Fibroblast of upper back skin (primary cell): Measurements from ENCODE around the gene ATAT1.

Experiments
- DNase-seq: peaks from one replicate; pipeline ENCODE4 v3.0.0-alpha.2; 2013

The ATAT1 gene

DNA sequence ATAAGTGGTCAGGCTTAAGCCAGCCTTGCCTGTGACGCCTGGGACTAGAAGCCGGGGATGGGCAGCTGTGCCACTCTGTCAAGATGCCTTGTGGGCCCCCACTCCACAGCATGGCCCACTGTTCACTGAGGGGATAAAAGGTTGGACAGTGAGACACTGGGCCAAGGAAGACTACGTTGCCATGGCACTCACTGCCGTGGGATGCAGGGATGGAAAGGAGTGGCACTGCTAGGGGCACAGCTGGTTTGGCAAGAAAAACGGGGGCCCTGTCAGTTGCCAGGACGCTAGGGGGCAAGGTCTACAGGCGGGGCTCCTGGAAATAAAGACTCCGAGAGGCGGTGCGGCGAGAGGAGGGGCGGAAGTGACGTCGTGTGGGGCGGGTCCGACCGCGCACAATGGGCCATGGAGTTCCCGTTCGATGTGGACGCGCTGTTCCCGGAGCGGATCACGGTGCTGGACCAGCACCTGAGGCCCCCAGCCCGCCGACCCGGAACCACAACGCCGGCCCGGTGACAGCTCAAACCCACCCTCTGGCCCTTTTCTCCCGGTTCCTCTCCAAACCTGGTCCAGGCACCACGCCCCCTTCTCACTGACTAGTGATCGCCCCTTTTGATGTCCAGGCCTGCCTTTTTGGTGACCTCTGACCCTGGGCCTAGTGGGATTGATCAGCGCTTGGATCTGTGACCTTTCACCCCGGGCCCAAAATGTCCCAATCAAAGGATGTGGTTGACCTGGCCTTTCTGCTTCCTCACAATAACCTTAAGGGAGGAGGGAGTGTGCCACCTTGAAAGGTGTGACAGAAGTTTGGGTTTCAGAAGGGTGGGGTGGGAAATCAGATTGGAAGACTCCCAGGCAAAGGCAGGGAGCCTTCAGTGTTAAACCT lies at the start of gene ATAT1:
Gene ATAT1 (plus strand): TSS at position 391 of the 883 bp plus-strand sequence.
- peak; percentile 76 for DNase-seq

DNA sequence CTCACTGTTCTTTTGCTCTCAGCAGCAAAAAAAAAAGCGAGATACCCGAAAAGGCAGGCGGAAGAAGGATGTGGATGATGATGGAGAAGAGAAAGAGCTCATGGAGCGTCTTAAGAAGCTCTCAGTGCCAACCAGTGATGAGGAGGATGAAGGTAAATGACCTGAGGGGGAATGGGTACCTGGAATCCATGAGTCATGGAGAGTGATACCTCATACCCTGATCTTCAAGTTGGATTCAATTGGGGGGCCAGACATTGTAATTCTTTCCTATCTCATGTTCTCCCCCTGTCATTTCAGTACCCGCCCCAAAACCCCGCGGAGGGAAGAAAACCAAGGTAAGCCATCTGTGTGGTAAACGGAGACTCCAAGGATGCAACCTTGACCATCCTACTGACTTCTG lies 48.6 kb upstream of the ATAT1 start:
- no peak for DNase-seq

DNA sequence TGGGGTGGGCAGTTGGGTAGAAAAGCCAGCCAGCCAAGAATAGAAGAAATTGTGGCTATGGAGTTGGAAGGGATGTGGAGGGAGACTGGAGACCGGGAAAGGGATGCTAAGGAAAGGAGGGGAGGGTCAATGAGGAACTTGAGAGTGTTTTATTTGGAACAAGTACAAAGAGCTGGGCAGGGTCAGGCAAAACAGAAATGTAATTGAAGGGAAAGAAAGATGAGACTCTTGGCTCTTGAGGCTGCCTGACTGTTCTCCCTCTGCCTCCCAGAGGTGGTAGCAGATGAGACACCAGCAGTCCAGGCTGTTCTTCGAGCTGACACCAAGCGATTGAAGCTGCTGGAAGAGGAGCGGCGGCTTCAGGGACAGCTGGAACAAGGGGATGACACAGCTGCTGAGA lies 42.8 kb upstream of the ATAT1 start:
- DNase-seq, result no peak

DNA sequence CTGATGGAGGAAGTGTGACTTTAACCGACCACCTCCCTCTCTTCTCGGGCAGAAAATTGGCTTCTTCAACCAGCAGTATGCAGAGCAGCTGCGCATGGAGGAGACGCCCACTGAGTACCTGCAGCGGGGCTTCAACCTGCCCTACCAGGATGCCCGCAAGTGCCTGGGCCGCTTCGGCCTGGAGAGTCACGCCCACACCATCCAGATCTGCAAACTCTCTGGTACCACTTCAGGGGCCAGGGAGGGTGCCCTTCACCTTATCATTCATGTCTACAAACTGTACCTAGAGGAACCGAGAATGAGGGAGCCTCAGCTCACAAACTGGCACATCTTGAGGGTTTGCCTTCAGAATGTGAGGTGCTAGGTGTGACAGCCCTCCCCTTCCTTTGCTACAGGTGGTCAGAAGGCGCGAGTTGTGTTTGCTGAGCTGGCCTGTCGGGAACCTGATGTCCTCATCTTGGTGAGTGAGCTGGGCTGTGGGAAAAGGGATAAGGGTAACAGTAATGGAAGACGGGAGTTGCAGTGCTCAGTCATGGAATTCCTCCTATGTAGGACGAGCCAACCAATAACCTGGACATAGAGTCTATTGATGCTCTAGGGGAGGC lies 36.8 kb upstream of the ATAT1 start:
- no peak for DNase-seq

DNA sequence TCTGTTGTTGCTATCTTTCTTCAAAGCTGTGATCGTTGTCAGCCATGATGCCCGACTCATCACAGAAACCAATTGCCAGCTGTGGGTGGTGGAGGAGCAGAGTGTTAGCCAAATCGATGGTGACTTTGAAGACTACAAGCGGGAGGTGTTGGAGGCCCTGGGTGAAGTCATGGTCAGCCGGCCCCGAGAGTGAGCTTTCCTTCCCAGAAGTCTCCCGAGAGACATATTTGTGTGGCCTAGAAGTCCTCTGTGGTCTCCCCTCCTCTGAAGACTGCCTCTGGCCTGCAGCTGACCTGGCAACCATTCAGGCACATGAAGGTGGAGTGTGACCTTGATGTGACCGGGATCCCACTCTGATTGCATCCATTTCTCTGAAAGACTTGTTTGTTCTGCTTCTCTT lies 36.2 kb upstream of the ATAT1 start:
- no peak for DNase-seq

DNA sequence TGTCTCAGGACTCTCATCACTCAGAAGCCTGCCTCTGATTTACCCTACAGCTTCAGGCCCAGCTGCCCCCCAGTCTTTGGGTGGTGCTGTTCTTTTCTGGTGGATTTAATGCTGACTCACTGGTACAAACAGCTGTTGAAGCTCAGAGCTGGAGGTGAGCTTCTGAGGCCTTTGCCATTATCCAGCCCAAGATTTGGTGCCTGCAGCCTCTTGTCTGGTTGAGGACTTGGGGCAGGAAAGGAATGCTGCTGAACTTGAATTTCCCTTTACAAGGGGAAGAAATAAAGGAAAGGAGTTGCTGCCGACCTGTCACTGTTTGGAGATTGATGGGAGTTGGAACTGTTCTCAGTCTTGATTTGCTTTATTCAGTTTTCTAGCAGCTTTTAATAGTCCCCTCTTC lies 35.7 kb upstream of the ATAT1 start:
- DNase-seq, result peak; percentile 26

DNA sequence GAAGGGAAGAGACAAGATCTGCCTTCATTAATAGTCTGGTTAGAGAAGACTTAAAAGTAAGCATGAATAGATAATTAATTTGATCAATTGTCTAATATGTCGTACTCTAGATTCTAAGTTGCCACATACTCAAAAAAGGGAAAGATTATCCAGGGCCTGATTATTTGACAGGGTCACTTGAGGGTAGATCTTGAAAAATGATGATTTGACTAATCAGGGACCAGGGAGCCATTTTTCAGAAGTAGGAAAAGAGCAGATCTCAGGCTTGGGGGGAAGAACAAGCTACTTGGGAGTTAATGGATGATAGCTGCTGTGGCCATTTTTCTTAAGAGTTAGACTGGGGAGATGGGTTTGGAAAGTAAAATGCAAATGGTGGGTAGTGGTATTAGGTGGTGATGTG lies 34.4 kb upstream of the ATAT1 start:
- no peak for DNase-seq

DNA sequence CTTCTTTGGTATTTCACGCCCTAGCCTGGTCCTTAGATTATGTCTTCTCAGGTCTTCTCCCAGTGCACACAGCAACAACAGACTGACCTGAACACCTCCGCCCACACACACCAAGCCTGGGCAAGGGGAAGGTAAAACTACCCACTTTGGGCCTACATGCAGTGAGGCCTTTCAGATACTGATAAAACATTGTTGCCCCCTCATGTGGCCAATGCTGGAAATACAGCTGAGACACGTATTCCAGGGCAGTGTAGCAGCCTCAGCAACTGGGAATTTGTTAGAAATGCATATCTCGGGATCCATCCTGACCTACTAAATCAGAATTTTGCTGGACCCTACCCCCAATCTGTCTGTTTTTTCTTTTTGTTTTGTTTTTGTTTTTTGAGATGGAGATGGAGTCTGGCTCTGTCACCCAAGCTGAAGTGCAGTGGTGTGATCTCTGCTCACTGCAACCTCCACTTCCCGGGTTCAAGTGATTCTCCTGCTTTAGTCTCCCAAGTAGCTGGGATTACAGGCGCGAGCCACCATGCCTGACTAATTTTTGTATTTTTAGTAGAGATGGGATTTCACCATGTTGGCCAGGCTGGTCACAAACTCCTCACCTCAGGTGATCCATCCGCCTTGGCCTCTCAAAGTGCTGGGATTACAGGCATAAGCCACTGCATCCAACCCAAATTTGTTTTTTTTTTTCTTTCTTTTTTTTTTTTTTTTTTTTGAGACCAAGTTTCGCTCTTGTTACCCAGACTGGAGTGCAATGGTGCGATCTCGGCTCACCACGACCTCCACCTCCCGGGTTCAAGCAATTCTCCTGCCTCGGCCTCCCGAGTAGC lies 29.1 kb upstream of the ATAT1 start:
- DNase-seq, result peak; percentile 78

DNA sequence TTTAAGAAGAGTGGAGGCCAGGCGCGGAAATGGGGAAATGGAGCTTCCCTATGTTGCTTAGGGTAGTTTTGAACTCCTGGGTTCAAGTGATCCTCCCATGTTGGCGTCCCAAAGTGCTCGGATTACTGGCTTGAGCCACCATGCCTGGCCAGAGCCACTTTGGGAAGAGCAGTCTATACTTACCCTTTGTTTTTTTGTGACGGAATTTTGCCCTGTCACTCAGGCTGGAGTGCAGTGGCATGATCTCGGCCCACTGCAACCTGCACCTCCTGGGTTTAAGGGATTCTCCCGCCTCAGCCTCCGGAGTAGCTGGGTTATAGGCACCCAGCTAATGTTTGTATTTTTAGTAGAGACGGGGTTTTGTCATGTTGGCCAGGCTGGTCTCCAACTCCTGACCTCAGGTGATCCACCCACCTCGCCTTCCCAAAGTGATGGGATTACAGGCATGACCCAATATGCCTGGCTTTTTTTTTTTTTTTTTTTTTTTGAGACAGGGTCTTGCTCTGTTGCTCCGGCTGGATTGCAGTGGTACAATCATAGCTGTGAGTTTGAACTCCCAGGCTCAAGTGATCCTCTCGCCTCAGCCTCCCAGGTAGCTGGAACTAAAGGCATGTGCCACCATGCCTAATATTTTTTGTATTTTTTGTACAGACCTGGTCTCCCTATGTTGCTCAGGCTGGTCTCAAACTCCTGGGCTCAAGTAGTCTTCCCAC lies 27.6 kb upstream of the ATAT1 start:
- no peak for DNase-seq

DNA sequence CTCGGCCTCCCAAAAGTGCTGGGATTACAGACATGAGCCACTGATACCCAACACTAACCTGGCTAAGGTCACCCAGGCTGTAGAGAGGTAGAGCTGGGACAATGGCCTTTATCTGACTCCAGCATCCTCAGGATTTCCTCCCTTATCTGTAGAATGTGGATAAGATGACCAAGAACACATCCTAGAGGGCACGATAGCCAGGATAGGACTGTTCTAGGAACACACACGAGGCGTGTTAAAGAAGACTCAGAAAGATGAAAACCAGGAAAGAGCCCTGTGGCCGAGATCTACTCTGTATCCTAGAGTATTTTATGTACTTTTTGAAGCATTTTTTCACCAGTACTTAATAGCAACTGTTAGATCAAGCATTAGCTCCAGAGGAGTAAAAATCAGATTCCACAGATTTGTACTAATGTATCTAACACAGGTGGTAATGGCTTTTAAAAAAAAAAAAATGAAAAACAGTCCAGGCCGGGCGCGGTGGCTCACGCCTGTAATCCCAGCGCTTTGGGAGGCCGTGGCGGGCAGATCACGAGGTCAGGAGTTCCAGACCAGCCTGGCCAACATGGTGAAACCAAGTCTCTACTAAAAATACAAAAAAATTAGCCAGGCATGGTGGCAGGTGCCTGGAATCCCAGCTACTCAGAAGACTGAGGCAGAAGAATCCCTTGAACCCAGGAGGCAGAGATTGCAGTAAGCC lies 26.9 kb upstream of the ATAT1 start:
- DNase-seq, result no peak

DNA sequence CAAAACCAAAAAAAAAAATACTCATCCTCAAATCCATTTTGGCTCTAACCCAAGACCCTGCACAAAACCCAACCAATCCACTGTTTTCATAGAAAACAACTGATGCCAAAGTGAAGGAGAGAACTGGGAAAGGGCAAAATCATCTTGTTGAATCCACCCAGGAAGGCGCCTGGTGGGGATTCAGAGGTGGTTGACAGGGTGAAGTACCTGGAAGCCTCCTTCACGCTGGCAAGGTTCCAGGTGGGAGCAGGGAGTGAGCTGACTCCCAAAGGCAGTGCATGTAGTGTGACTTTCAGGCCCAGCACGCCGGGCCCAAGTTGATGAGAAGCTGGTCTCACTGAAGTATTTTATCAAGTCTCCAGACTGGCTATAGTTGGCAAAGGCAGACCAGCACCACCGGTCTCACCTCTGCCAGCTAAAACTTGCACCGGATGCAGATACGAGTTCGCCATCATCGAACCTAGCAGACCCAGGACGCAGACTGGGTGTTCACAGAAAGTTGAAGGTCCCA lies 26.2 kb upstream of the ATAT1 start:
- no peak for DNase-seq

DNA sequence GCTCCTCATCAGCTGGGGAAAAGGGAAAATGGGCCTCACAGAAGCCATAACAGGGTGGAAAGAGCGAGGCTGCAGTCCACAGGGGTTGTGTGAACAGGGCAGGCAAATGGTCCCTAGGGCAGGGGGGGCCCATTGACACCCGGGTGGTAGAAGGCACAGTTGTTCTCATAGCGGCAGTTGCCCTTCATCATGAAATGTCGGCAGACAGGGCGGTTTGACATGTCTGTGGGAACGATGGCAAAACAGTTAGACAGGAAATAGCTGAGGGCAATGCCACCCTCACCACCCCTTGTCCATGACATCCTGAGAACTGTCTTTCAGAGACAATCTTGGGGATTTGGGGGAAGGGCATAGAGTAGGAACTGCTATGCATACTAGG lies 25.2 kb upstream of the ATAT1 start:
- DNase-seq, result no peak

DNA sequence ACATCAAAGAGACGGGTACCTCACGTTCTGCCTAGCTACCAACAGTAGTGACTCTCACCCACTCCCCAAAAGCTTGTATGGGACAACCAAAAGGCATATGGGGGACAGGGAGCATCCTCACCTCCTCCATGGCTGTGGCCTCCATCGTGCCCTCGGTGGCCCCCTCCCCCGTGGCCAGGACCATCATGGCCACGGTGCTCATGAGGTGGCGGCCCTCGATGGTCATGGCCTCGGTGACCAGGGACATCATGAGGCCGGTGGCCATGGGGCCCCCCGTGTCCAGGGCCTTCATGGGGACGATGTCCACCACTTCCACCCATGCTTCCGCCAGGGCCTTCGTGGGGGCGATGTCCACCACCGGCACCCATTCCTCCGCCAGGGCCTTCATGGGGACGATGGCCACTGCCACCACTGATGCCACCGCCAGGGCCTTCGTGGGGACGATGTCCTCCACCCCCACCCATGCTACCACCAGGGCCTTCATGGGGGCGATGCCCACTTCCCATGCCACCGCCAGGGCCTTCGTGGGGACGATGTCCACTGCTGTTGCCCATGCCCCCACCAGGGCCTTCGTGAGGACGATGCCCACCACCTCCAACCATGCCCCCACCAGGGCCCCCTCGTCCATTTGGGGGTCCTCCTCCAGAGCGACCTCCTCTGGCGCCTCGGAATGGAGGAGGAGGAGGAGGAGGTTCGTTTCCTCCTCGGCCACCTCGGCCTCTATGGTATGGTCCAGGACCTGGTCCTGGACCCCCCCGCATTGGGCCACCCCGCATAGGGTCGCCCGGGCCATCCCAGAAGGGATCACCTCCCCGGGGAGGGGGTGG lies 24.6 kb upstream of the ATAT1 start:
- DNase-seq, result no peak

DNA sequence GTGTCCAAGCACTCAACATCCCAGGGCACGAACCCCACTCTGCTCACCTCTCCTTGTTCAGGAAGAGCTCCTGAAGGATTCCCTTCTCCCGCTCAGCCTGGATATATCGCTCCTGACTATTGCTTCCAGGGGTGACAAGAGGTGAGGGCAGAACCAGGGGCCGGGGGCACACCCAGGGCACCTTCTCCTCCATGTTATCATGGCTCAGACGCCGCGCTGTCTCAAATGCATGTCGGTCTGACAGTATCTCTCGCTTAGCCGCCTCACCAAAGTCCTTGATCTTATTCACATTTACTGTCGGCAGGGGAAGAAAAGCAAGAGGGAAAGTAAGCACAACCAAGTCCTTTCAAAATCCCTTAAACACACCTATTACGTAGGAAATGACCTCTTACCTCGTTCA lies 22.7 kb upstream of the ATAT1 start:
- no peak for DNase-seq

DNA sequence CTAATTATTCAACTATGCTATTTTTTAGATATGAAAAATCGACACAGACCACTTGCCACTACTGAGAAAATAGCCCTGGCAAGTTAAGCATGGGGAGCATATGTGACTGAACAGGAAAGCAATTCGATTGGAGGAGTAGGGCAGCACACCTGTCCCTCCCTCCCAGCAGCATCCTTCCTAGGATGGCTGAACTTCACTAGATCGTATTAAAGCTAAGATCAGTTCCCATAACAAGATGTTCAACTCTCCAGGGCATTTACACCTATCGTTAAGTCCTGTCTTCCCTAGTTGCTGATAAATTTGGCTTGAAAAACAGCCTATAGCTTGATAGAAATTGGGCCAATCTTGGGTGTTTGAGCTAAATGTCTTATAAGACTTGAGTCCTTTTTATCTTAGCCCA lies 16.6 kb upstream of the ATAT1 start:
- no peak for DNase-seq

DNA sequence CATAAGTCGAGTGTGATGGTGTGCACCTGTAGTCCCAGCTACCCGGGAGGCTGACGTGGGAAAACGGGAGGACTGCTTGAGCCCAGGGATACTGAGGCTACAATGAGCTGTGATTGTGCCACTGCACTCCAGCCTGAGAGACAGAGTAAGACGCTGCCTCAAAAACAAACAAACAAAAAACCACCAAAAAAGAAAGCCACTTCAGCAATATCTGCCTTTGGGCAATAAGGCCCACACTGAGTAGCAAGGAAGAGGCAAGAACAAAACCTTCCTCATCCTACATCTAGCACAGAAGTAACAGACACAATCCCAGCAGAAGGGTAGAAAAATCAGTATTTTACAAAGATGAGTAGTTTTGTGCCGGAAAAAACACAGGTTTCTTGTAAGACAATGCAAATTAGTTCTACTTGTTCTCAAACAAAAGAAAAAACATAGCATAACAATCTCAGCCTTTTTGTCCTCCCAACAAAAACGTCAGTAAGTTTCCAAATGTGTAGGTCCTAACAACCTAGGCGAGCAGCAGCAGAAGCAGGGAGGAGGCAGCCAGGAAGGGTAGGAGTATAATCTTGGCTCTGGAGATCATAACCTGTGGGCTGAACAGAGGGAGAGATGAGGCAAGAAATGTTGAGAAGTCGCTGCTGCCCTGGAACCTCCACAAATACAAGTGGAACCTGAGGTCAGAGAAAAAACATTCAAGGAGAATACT lies 15.4 kb upstream of the ATAT1 start:
- no peak for DNase-seq

DNA sequence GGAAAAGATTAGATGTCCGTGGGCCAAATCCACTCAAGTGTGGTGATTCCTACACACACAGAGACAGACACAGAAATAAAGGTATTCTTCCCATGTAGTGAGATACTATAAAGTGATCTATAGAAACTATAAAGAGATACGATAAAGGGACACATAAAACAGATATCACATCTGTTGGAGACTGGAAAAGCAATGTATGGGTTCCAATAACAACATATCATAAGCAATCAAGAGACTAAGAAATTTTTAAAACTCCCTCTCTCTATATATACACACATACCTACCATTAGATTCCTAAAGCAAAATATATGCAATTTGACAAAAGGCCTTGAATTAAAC lies 14.8 kb upstream of the ATAT1 start:
- no peak for DNase-seq

DNA sequence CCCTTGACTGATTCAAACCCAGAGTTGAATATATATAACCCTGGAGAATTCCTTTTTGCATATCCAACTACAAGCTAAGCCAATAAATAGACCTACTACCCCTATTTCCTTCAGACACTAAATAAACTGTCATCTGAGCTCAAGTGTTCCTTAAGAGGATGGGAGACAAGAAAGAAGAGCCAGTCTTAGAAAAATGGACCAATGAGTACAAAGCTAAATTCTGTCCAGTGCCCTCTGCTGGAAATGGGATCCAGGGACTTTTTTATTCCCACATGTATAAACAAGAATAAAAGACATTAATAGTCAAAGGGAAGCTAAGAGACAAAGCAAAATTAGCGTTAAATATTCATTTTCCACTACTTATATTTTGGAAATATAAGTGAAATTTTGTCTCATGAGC lies 14.5 kb upstream of the ATAT1 start:
- peak; percentile 28 for DNase-seq

DNA sequence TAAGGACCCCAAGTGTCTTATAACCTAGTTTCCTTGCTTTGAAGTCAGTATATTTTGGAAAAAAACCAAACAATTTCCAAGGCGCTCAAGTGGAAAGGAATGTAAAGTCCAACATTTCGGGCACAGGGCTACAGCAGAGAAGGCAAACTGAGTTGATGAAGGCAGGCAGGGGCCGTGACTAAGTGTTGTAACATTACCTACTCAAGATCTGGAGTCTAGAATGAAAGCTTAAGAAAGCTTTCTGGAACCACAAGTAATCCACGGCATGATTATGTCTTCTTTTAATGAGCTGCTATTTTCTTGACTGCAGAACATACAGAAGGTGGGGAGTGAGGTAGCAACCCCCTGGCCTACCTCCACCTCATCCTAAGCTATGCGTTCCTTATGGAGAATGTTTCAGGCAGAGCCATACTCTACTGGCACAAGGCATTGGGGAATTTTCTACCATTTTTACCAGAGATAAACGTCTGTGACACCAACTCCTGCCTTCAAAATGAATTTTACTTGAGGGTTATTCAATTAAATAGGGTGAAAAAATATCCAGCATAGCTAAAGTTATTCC lies 13.9 kb upstream of the ATAT1 start:
- DNase-seq, result peak; percentile 47

DNA sequence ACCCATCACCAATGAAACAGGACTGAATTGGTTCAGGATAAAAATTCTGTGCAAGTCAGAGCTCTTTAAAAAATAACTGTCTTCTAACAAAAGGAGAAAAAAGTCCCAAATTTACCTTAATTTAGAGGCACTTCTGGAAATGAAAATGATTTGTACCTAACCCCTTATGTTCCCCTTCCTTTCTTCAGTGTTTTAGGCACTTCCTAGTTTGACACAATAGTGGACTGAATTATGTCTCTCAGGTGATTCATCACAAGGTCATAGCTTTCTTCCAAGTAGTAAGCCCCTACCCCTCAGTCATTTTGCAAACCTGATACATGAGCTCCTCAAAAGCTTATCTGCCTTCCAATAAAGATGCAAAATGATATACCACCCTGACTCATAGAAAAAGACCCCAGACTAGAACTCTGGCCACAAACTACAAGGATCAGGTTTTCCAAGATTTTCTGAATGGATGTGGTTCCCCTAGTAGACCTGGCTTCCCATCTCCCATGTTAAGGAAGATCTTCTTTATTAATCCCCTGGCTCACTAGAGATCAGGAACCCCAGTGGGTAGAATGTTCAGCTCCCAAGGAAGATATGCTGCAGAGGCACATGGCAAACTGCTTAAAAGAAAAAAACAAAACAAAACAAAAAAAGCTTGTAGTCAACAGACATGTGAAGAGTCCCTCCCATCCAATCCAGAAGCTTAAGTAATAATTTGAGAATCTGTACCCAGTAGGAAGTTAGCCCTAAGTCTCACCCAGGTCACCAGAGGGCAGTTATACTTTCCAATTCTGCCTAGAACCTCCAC lies 13.2 kb upstream of the ATAT1 start:
- DNase-seq, result peak; percentile 10
